Stomach (tissue), 9 donors: ENCODE measurements around the gene TNFSF10. TPM values are rescaled to one million over a fixed set of nuclear protein-coding genes. Genes with fewer than 3 reads are reported as not detected.

Source experiments
- DNase-seq, 2 donors: peaks; one replicate each; pipeline versions ENCODE4 v3.0.0 to v3.0.0-alpha.2; 2013 to 2019
- H3K27ac ChIP-seq, 5 donors: fragments of 200-600 bp in 4 of 5; sonication (generic) in 4 of 5; one replicate each; pipeline ENCODE4 v1.5.1; 2013 to 2019; ENCODE audit warnings: mild to moderate bottlenecking in 1 of 5, moderate library complexity in 1 of 5
- H3K27me3 ChIP-seq, 3 donors: fragments of 200-600 bp; sonication (generic); one replicate each; pipeline ENCODE4 v1.5.1; 2017 to 2019; ENCODE audit warnings: mixed run types in 1 of 3
- H3K36me3 ChIP-seq, 4 donors: fragments of 200-600 bp; sonication (generic); 1 replicate in 3 of 4; 2 replicates in 1 of 4; pipeline ENCODE4 v1.5.1; 2016 to 2019
- H3K4me1 ChIP-seq, 4 donors: fragments of 200-600 bp; sonication (generic); one replicate each; pipeline ENCODE4 v1.5.1; 2016 to 2019
- H3K4me3 ChIP-seq, 4 donors: fragments of 200-600 bp; sonication (generic) in 3 of 4; one replicate each; pipeline ENCODE4 v1.5.1; 2016 to 2019; ENCODE audit warnings: mild to moderate bottlenecking in 1 of 4
- H3K9me3 ChIP-seq, 4 donors: fragments of 200-600 bp; sonication (generic); one replicate each; pipeline ENCODE4 v1.5.1; 2016 to 2019
- EP300 ChIP-seq: sonication (generic); formaldehyde crosslinking; IDR thresholded peaks from one replicate; pipeline ENCODE4 v1.6.1; 2017; ENCODE audit warnings: antibody characterized with exemption
- POLR2A ChIP-seq, 4 donors: fragments of 450-650 bp; IDR thresholded peaks; one replicate each; pipeline ENCODE4 v1.6.1; 2016; ENCODE audit warnings: antibody characterized with exemption in 4 of 4, control low read depth in 2 of 4, mild to moderate bottlenecking in 1 of 4, moderate library complexity in 1 of 4
- POLR2AphosphoS5 ChIP-seq, 3 donors: sonication (generic); formaldehyde crosslinking; IDR thresholded peaks; one replicate each; pipeline ENCODE4 v1.6.1; 2016; ENCODE audit warnings: antibody characterized with exemption in 3 of 3
- WGBS, 5 donors: extraction: QIAGEN DNeasy Blood & Tissue Kit in 3 of 5; methylation state at CpG; one replicate each; pipeline versions ENCODE4 v1.1.5 to v1.1.7; 2013 to 2018; 5-methylcytosine and 5-hydroxymethylcytosine counted together
- intact Hi-C: fragments of 100-400 bp; cut with DNase I; formaldehyde crosslinking; loops from one replicate; pipeline ENCODE4 v1.15.1; 2023; ENCODE audit warnings: low total_unique reads
- polyA plus RNA-seq, 3 donors: library from polyadenylated mRNA; stranded (reverse); fragments of 200-250 nt; gene quantifications; one replicate each; pipeline ENCODE4 v1.2.3, GENCODE V29; 2013
- total RNA-seq, 5 donors: library from RNA; depleted of rRNA; stranded (reverse); fragments of >200 nt; gene quantifications; one replicate each; pipeline versions ENCODE4 v1.1.0 to v1.2.3, GENCODE V29; 2014 to 2016
- TF ChIP-seq, protein P1 (sequence below), 7 experiments: fragments of 450-650 bp in 4 of 7; fragments of 200-600 bp in 3 of 7; sonication (generic) in 3 of 7; IDR thresholded peaks; one replicate each; pipeline ENCODE4 v1.5.1; 2016 to 2019; ENCODE audit warnings: antibody characterized with exemption in 7 of 7, control low read depth in 2 of 7, mild to moderate bottlenecking in 1 of 7
- donor health status: healthy with polysubstance abuse.
- donor health status: Bipolar disorder and iron deficiency.
- donor health status: healthy.

TNFSF10 gene
- total and polyA plus RNA-seq, 8 donors: 4.0 to 84.2 (median 23.8) TPM

DNA sequence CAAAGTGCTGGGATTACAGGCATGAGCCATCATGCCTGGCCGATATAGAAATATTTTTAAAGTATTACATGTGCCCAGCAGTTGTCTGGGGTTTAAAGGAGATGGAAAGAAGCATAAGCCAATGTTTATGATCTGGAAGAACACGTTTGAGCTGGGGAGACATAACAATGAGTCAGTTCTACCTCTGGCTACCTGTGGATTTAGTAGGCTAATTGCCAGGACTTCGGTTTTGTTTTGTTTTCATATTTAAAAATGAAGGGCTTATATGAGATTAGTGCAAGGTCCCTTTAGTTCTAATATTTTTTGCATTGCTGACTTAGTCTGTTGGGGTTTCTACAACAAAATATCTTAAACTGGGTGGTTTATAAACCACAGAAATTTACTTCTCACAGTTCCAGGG lies 22.9 kb upstream of the TNFSF10 start:
- 37 to 60% (median 45%) methylated on average over 3 of the region's 3 CpGs for WGBS, 5 donors
- Histone ChIP-seq H3K4me3 (no peak overlapping the region), H3K27me3 (no peaks in the 10 kb centered on the region), H3K27ac (peak overlapping the region in 3 of 5 donors; percentile 43 to 85 (median 56)), H3K36me3 (no peaks in the 10 kb centered on the region), H3K9me3 (no peaks in the 10 kb centered on the region), H3K4me1 (peaks cover 16 to 60% (median 42%) of the 10 kb centered on the region in 4 donors)
- no peak for TF ChIP-seq POLR2AphosphoS5 (IDR thresholded peaks at IDR 0.05)
- intact Hi-C loops: no loop called here
- DNase-seq: peak in 1 of 2 donors; percentile 34

DNA sequence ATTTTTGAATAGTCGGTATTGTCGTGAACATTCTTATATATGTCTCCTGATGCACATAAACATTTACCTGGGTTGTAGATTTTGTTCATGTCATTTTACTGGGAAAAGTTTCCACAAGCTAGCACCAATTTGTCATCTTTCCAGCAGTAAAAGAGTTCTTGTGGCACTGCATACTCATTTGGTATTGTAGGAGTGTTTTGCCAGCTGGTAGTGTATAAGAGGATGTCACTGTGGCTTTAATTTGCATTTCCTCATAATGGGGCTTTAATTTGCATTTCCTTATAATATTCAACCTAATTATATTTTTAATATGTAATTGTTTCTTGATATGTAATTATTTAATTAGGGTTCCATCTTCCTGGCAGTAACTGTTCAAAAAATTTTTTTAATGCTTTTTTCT lies 21.2 kb upstream of the TNFSF10 start:
- H3K4me1 ChIP-seq: peaks cover 15 to 58% (median 44%) of the 10 kb centered on the region in 4 donors
- TF ChIP-seq EP300 (no peak), POLR2A (IDR thresholded peaks at IDR 0.05) (no peak), POLR2AphosphoS5 (IDR thresholded peaks at IDR 0.05) (no peak)
- TF ChIP-seq, protein P1, sequence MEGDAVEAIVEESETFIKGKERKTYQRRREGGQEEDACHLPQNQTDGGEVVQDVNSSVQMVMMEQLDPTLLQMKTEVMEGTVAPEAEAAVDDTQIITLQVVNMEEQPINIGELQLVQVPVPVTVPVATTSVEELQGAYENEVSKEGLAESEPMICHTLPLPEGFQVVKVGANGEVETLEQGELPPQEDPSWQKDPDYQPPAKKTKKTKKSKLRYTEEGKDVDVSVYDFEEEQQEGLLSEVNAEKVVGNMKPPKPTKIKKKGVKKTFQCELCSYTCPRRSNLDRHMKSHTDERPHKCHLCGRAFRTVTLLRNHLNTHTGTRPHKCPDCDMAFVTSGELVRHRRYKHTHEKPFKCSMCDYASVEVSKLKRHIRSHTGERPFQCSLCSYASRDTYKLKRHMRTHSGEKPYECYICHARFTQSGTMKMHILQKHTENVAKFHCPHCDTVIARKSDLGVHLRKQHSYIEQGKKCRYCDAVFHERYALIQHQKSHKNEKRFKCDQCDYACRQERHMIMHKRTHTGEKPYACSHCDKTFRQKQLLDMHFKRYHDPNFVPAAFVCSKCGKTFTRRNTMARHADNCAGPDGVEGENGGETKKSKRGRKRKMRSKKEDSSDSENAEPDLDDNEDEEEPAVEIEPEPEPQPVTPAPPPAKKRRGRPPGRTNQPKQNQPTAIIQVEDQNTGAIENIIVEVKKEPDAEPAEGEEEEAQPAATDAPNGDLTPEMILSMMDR (IDR thresholded peaks at IDR 0.05): no peak
- no peak overlapping the region for H3K4me3 ChIP-seq
- no peak overlapping the region for H3K27ac ChIP-seq
- intact Hi-C loops: no loop called here
- H3K36me3 ChIP-seq: no peaks in the 10 kb centered on the region
- H3K9me3 ChIP-seq: no peaks in the 10 kb centered on the region
- H3K27me3 ChIP-seq: no peaks in the 10 kb centered on the region
- WGBS, 5 donors: 86 to 96% (median 95%) methylated on average over 2 of the region's 2 CpGs
- no peak for DNase-seq

DNA sequence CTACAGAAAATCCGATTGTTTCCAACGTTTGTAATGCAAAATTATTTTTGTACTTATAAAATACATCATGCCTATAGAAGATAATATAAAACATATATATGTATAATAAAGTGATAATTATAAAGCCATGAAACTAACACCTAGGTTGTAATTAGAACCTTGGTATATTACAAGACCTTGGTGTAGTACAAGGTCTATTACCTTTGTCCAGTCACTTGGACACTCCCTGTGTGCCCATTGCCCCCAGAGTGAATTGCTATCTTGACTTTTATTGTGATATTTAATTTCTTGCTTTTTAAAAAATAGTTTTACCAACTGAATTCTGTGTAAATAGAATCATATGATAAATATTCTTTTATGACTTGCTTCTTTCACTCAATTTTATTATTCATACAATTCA lies 20.7 kb upstream of the TNFSF10 start:
- Histone ChIP-seq H3K36me3 (no peaks in the 10 kb centered on the region), H3K27ac (no peak overlapping the region)
- WGBS, 5 donors: 80 to 94% (median 84%) methylated on average over 2 of the region's 2 CpGs

DNA sequence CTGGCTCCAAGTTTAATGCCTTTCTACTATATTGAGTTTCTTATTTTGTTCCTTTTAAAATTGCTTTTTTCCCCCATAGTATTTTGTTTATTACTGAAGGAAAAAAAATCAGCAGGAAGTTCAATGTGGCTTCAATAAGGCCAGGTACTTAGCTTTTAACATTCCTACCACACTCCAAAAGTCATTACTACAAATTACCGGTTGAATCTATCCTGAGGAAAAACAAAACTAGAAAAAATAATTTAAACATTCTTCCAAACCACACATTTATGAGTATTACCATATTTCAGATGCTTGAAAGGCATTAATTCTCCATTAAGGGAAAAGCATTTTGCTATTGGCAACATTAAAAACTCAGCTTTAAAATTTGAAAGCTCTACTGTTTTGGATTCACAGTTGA lies 20.2 kb upstream of the TNFSF10 start:
- intact Hi-C loops: no loop called here
- no peak for DNase-seq
- no peaks in the 10 kb centered on the region for H3K9me3 ChIP-seq
- no peaks in the 10 kb centered on the region for H3K27me3 ChIP-seq
- no peak overlapping the region for H3K27ac ChIP-seq
- H3K4me3 ChIP-seq: no peak overlapping the region
- WGBS, 5 donors: 44 to 72% (median 60%) methylated on average over 1 of the region's 1 CpG
- TF ChIP-seq, protein P1 (IDR thresholded peaks at IDR 0.05): no peak
- no peak for TF ChIP-seq EP300
- no peak for TF ChIP-seq POLR2A (IDR thresholded peaks at IDR 0.05)
- no peaks in the 10 kb centered on the region for H3K36me3 ChIP-seq
- H3K4me1 ChIP-seq: peaks cover 5 to 54% (median 38%) of the 10 kb centered on the region in 4 donors

More for the DNA sequence above, 20.7 kb upstream of the TNFSF10 start:
- intact Hi-C loops: no loop called here
- no peaks in the 10 kb centered on the region for H3K9me3 ChIP-seq
- peaks cover 10 to 57% (median 42%) of the 10 kb centered on the region in 4 donors for H3K4me1 ChIP-seq
- no peak for DNase-seq
- H3K4me3 ChIP-seq: no peak overlapping the region
- H3K27me3 ChIP-seq: no peaks in the 10 kb centered on the region
- TF ChIP-seq POLR2AphosphoS5 (IDR thresholded peaks at IDR 0.05) (no peak), POLR2A (IDR thresholded peaks at IDR 0.05) (no peak), EP300 (no peak)
- TF ChIP-seq, protein P1 (IDR thresholded peaks at IDR 0.05): no peak

DNA sequence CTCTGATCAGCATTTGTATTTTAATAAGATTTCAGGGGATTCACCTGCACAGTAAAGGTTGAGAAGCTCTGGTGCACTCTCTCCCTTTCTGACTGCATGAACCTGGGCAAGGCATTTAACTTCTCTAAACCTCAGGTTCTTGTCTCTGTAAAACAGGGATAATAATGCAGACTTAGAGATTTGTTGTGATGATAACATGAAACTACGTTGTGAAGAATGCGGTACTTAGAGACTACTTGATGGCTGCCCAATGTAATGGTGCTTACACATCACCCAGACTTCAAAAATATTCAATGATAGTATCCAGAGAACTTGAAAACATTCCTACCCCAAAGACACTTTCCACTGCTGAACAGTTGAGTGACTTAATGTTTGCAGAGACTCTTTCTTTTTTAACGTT lies 19.8 kb upstream of the TNFSF10 start:
- Histone ChIP-seq H3K4me3 (no peak overlapping the region), H3K27me3 (no peaks in the 10 kb centered on the region), H3K27ac (no peak overlapping the region), H3K9me3 (no peaks in the 10 kb centered on the region), H3K36me3 (no peaks in the 10 kb centered on the region), H3K4me1 (peaks cover 5 to 52% (median 39%) of the 10 kb centered on the region in 4 donors)
- TF ChIP-seq POLR2A (IDR thresholded peaks at IDR 0.05) (no peak), EP300 (no peak), POLR2AphosphoS5 (IDR thresholded peaks at IDR 0.05) (no peak)
- TF ChIP-seq, protein P1 (IDR thresholded peaks at IDR 0.05): no peak
- intact Hi-C loops: no loop called here
- DNase-seq: no peak
- WGBS, 5 donors: 57 to 80% (median 73%) methylated on average over 3 of the region's 3 CpGs
